SH-SY5Y (cell line): ENCODE results near the gene CATSPERZ.

Source experiments
- GATA2 ChIP-seq: IDR thresholded peaks from 2 replicates; pipeline ENCODE4 v1.6.1; 2011; ENCODE audit warnings: mild to moderate bottlenecking, low read depth, low read length
- GATA3 ChIP-seq: IDR thresholded peaks from 2 replicates; pipeline ENCODE4 v1.6.1; 2011; ENCODE audit warnings: low read depth, mild to moderate bottlenecking, low read length, moderate library complexity

CATSPERZ gene, protein sequence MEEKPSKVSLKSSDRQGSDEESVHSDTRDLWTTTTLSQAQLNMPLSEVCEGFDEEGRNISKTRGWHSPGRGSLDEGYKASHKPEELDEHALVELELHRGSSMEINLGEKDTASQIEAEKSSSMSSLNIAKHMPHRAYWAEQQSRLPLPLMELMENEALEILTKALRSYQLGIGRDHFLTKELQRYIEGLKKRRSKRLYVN

DNA sequence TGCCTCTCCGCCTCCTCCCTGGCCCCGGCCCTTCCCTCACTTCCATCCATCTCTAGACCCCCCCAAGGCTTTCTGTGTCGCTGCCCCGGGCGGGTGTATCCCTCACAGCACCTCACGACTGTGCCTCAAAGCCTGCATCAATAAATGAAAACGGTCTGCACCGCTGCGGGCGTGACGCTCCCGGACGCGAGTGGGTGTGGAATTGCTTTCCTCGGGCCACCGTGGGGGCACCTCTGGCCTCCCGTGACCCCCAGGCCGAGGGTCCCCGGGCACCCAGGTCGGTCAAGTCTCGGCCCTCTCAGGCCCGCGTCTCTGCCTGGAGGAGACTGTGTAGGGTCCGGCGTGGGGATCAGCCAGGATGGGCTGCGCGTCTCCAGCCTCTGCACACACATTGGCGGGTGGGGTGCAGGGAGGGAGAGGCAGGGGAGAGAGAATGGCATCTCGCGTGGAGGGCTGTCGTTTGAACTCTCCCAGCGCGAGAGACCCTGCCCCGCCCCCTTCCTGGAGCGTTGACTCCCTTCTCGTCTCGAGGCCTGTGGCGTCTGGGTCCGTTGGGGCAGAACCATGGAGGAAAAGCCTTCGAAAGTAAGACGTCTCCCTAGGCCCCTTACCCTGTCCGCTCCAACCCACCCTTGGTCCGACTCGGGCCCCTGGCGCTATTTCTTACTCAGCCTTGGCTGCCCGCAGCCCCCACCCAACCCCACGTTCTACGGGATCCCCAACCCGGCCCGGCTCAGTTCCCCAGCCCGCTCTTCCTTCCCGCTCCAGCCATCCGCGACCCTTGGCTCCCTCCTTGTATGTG, at the start of gene CATSPERZ:
Gene CATSPERZ (plus strand): TSS at position 512 of the 802 bp plus-strand sequence. CDS start 53 bp downstream, at position 565.
- TF ChIP-seq GATA2 (no peak), GATA3 (no peak)

DNA sequence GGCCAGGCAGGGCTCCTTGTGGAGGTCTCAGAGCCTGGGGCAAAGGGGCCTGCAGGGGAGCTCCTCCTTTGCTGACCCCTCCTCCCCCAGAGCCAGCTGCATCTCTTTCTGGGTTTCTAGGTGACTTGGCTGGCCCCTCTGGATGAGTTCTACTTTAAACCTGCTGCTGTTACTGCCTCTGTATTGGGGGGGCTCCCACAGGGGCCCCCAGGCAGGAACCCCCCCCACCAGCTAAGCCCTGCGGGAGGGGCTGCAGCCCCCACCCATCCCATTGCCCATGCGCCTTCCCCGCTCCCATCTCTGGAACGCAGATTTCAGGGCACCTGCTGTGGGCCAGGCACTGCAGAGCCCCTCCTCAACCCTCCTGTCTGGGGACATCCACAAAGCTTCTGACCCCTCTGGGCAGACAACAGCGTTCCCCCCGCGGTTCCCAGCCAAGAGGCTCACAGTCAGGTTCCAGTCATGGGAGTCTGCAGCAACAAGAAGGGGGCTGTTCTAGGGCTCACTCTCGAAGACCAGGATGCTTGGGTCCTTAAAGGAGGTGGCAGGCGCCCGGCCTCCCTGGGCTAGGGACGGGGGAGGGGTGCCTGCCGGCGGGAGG, 49.6 kb upstream of the CATSPERZ start:
- TF ChIP-seq GATA2: no peak
- TF ChIP-seq GATA3: no peak

DNA sequence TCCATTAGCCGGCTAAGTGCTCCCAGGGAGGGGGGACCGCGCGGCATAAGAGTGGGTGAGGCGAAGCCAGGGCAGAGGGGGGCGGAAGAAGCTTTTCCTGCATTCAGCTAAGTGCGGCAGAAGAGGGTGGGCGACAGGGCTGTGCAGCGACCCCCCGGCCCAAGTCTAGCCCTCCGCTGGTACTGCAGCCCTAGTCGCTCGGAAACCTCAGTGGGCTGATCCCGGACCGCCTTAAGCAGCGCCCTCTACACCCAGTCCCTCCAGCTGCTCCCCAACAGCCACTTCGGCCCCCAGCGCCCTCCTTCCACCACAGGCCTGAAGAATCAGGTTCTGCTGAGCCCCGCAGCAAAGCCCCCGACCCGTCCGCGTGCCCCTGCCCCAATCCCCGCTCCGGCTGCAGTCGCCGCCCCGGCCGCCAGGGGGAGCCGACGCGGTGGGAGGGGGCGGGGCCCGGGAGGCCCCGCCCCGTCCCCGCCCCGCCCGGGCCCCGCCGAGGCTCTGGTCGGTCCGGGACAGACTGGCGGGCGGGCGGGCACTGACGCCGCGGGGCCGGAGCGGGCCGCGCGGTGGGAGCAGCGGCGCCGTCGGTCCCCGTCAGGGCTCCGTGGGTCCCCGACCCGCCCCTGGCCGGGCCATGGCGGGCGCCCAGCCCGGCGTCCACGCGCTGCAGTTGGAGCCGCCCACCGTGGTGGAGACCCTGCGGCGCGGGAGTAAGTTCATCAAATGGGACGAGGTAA, 49.0 kb upstream of the CATSPERZ start, which contains the start of gene PLCB3:
Gene PLCB3 (plus strand): TSS at position 515 of the 737 bp plus-strand sequence. CDS start 120 bp downstream, at position 635.
- no peak for TF ChIP-seq GATA2
- no peak for TF ChIP-seq GATA3

DNA sequence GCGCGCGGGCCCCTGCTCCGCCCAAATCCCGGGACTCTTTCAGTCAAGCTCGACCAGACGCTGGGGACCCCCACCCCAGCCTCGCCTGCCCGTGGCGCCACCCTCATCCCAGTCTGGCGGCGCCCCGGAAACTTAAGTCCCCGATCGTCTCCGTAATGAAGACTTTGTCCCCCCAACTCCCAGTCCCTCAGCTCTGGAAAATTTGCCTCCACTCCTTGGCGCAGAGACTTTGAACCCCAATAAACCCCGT, 48.5 kb upstream of the CATSPERZ start:
- TF ChIP-seq GATA3 (no peak), GATA2 (no peak)

DNA sequence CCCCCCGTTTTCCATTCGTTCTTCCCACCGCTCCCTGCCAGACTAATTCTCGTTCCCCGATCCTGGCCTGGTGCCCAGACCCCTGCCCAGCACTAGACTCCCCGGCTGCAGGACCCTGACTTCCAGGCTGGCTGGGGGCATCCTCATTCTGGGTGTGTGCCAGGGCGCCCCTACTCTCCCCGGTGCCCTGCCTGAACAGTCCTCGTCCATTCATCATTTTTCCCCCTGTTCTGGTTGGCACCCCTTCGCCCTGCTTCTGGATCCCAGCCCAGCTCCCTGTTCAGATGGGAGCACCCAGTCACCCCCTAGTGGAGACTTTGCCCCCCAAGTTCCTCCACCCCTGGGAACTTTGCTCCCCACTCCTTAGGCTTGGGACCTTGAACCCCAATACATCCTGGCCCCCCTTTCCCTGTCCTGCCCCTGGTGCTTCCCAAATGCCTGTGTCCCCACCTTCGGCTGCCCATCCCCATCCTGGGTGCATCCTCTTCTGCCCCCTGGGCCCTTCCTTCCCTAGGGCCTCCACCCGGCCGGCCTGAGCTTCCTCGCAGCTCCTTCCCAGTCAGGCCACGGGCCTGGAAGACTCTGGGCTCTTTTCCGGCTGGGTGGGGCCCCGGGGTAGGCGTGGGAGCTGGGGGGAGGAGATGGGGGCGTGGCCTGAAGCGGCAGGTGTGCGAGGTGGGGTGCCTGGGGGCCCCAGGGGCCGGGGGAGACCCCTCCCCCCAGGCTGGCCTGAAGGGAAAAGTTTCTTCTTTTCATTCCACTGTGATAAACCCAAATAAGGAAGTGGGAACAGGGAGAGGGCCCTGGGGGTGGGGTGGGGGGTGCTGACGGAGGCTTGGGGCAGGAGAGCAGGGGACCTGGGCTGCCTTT, 47.9 kb upstream of the CATSPERZ start:
- no peak for TF ChIP-seq GATA2
- no peak for TF ChIP-seq GATA3

DNA sequence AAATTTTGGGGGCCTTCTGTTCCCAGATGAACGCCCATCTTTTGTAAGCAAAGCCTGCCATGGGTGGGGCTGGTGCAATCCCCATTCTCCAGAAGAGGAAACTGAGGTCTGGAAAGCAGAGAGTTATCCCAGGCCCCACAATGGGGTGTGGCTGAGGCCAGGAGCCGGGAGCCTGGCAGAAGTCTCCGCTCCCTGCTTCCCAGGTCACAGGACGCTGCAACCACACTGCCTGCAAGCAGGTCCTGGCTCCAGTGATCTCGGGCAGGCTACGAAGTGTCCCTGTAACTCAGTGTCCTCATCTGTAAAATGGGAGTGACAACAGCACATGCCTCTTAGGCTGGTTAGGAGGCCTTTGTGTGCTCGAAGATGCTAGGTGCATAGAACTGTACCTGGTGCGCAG, 47.1 kb upstream of the CATSPERZ start:
- TF ChIP-seq GATA2 (no peak), GATA3 (no peak)

DNA sequence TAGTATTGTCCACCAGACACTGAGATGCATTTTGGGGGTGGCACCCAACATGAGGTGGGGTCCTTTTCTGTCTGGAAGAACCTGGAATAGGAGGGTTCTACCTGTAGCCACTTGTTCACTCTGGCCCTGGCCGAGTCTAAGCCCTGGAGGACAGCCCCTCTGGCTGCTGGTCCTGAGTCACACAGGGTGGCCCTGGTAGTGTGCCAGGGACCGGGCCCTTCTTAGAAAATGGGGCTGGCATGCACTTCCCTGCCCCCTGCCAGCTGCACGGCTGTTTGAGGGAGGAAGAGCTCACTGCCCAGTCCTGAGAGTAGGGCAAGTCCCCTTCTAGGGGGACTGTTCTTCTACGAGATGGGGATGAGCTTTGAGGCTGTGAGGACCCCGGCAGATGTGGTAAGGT, 46.7 kb upstream of the CATSPERZ start:
- TF ChIP-seq GATA3: no peak
- no peak for TF ChIP-seq GATA2

DNA sequence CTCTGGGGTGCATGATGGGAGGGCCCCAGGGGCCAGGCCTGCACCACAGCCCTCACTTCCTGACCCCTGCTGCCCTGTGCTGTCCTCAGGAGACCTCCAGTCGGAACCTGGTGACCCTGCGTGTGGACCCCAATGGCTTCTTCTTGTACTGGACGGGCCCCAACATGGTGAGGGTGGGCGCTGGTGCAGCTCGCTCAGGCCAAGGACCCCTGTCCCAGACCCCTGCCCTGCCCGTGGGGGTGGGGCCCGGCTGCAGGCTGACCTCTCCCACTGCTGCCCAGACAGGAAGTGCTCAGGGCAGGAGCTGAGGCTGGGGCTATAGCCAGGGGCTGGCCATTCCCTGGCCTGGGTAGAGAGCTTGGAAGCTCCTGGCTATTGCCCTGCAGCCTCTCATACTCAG, 45.8 kb upstream of the CATSPERZ start:
- TF ChIP-seq GATA3 (no peak), GATA2 (no peak)

DNA sequence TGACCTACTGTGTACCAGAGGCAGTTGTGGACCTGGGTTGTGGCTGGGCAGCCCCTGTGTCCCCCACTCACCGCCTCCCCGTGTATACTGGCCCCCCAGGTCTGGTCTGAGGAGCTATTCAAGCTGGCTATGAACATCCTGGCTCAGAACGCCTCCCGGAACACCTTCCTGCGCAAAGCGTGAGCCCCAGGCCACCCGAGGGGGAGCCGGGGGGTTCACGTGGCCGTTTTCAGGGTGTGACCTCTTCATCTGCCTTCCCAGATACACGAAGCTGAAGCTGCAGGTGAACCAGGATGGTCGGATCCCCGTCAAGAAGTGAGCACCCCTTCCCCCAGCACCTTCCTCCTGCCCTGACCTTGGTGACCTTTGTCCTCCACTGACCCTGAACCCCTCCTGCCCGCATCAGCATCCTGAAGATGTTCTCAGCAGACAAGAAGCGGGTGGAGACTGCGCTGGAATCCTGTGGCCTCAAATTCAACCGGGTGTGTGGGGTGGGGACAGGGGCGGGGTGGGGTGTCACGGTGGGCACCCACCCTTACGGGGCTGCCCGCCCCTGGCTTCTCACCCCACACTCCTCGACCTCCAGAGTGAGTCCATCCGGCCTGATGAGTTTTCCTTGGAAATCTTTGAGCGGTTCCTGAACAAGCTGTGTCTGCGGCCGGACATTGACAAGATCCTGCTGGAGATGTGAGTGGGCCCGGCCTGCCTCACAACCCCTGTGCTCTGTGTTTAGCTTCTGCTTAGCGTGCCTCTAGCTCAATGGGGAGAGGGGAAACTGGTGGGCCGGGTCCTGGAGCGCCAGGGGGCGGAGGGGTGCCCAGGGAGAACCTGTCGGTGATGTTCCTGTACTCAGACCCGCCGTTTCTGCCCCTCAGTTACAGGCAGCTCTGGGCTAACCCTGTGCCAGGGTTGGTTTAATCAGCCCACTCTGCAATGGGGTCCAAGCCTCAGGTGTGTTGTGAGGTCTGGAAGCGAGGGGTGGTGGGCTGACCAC, 44.7 kb upstream of the CATSPERZ start:
- no peak for TF ChIP-seq GATA2
- TF ChIP-seq GATA3: no peak

DNA sequence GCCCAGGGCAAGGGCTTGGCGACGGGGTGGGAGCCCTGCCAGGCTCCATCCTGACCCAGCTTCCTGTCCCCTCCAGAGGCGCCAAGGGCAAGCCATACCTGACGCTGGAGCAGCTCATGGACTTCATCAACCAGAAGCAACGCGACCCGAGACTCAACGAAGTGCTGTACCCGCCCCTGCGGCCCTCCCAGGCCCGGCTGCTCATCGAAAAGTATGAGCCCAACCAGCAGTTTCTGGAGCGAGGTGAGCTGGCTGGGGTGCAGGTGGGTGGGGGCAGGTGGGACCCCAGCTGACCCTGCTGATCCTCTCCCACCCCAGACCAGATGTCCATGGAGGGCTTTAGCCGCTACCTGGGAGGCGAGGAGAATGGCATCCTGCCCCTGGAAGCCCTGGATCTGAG, 43.9 kb upstream of the CATSPERZ start:
- TF ChIP-seq GATA3: no peak

DNA sequence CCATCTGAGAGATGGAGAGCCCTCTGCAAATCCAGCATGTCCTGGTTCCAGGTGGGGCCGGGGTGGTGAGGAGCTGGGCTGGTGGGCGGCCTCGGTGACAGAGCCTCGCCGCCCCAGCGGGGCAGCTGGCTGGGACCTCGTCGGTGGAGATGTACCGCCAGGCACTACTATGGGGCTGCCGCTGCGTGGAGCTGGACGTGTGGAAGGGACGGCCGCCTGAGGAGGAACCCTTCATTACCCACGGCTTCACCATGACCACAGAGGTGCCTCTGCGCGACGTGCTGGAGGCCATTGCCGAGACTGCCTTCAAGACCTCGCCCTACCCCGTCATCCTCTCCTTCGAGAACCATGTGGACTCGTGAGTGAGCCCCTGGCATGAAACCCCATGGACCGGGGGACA, 41.8 kb upstream of the CATSPERZ start:
- TF ChIP-seq GATA3: no peak
- no peak for TF ChIP-seq GATA2

DNA sequence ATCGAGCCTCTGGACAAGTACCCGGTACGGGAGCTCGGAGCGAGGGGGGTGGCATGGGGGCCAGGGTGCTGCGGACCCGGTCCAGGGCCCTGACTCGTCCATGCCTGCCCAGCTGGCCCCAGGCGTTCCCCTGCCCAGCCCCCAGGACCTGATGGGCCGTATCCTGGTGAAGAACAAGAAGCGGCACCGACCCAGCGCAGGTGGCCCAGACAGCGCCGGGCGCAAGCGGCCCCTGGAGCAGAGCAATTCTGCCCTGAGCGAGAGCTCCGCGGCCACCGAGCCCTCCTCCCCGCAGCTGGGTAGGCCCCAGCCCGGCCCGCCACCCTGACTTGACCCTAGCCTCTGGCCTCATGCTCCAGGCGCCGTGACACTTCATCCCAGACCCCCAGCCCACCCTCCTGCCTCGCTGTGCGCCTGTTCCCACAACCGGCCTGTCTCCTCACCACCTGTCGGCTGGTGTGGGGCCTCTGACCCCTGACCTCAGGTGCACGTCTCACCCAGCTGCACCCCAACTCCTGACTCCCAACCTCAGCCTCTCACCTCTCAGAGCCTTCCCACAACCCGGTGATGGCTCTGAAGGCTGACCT, 41.1 kb upstream of the CATSPERZ start:
- TF ChIP-seq GATA2: no peak
- TF ChIP-seq GATA3: no peak

DNA sequence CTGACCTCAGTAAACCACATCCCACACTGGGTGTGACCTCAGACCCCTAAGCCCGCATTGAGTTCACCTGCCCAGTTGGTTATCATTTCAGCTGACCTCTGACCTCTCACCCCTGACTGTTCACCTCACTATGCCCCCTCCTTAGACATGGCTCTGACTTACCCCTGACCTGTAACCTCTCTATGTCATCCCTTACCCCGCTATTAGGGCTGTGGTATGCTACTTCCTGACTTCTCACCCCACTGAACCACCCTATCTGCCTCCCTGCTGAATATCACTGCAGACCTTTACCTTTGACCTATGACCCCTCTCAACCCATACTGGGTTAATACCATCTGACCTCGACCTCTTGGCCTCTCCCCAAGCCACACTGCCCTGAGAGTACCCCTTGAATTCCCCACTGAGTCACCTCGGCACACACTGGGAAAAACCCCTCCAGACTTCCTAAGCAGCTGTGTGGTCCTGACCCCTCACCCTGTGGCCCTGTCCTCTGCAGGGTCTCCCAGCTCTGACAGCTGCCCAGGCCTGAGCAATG, 40.6 kb upstream of the CATSPERZ start:
- TF ChIP-seq GATA2 (no peak), GATA3 (no peak)
